Hepatic stellate cell (primary cell): ENCODE measurements around the gene TCP11L1.
"Not testable (repeated sequence)": the region's sequence is repeated elsewhere in the genome, so short reads cannot be mapped to it uniquely, and the experiment has no call there.

Source experiments
- DNase-seq: peaks from one replicate; pipeline ENCODE4 v3.0.0; 2011; ENCODE audit warnings: low spot score

Gene TCP11L1

GRCh38 chr11:33067294-33067693, 27.9 kb downstream of the TCP11L1 start:
- no peak for DNase-seq

GRCh38 chr11:33068611-33069340, 29.4 kb downstream of the TCP11L1 start:
- no peak for DNase-seq

- DNase-seq: no peak
Measured at GRCh38 chr11:33072465-33072864, 33.1 kb downstream of the TCP11L1 start.

GRCh38 chr11:33083918-33084317, 44.5 kb downstream of the TCP11L1 start:
- no peak for DNase-seq

GRCh38 chr11:33086017-33086416, 46.6 kb downstream of the TCP11L1 start:
- no peak for DNase-seq

GRCh38 chr11:33089776-33090175, 50.4 kb downstream of the TCP11L1 start:
- no peak for DNase-seq

- no peak for DNase-seq
Measured at GRCh38 chr11:33094157-33094556, 54.8 kb downstream of the TCP11L1 start.

- no peak for DNase-seq
Measured at GRCh38 chr11:33103836-33104235, 64.5 kb downstream of the TCP11L1 start.

- no peak for DNase-seq
Measured at GRCh38 chr11:33109294-33109895, 70.0 kb downstream of the TCP11L1 start.

GRCh38 chr11:33110083-33110482, 70.7 kb downstream of the TCP11L1 start:
- no peak for DNase-seq

GRCh38 chr11:33116535-33116934, 77.2 kb downstream of the TCP11L1 start:
- DNase-seq: no peak

- DNase-seq: not testable (repeated sequence)
Measured at GRCh38 chr11:33122696-33123095, 83.3 kb downstream of the TCP11L1 start.
